Caco-2 (cell line): ENCODE results near the gene AP2B1. TPM values are rescaled to one million over a fixed set of nuclear protein-coding genes. Genes with fewer than 3 reads are reported as not detected.

ENCODE experiments used
- BruUV-seq: library from RNA; stranded (reverse); fragments of 400-500 nt; replicated peaks from 2 replicates; lab custom pipeline; 2021; lab: Mats Ljungman, UMichigan
- CTCF ChIA-PET: fragments of 300-600 bp; sonication (Branson Sonifier 250); formaldehyde crosslinking; loops from one replicate; lab custom pipeline; 2022; ENCODE audit warnings: antibody characterized with exemption; lab: Charles Lee
- POLR2A ChIA-PET: fragments of 300-600 bp; sonication (Branson Sonifier 250); formaldehyde crosslinking; loops from one replicate; lab custom pipeline; 2022; ENCODE audit warnings: antibody characterized with exemption; lab: Charles Lee
- DNase-seq, 2 experiments: peaks; one replicate each; pipeline versions ENCODE4 v3.0.0 to v3.0.0-alpha.2; 2020 to 2022
- H3K27me3 ChIP-seq: replicated peaks from 2 replicates; pipeline ENCODE4 v1.6.0; 2011; ENCODE audit warnings: low read length; ENCODE audit not compliant: control insufficient read depth, insufficient read depth
- H3K36me3 ChIP-seq: 2 replicates; pipeline ENCODE4 v1.5.1; 2011; ENCODE audit warnings: low read length; ENCODE audit not compliant: control insufficient read depth, insufficient read depth
- H3K4me1 ChIP-seq: fragments of 250-450 bp; sonication (Bioruptor Pico); 2 replicates; pipeline ENCODE4 v1.5.1; 2020; ENCODE audit warnings: mild to moderate bottlenecking
- H3K4me3 ChIP-seq: 2 replicates; pipeline ENCODE4 v1.5.1; 2011; ENCODE audit warnings: low read depth, mild to moderate bottlenecking, control low read depth, low read length
- H3K9me3 ChIP-seq: fragments of 250-450 bp; sonication (Bioruptor Pico); 2 replicates; pipeline ENCODE4 v1.5.1; 2020; ENCODE audit warnings: mild to moderate bottlenecking, moderate library complexity
- H3K27ac Mint-ChIP-seq: one replicate; pipeline ENCODE4 v1.8.0; 2022; ENCODE audit warnings: mixed read lengths; ENCODE audit not compliant: unreplicated experiment
- H3K27me3 Mint-ChIP-seq: one replicate; pipeline ENCODE4 v1.8.0; 2022; ENCODE audit warnings: mixed read lengths; ENCODE audit not compliant: insufficient read depth, unreplicated experiment
- H3K36me3 Mint-ChIP-seq: one replicate; pipeline ENCODE4 v1.8.0; 2022; ENCODE audit warnings: mild to moderate bottlenecking, mixed read lengths; ENCODE audit not compliant: insufficient read depth, unreplicated experiment
- H3K4me1 Mint-ChIP-seq: one replicate; pipeline ENCODE4 v1.8.0; 2022; ENCODE audit warnings: low read depth, mixed read lengths; ENCODE audit not compliant: unreplicated experiment
- H3K4me3 Mint-ChIP-seq: one replicate; pipeline ENCODE4 v1.8.0; 2022; ENCODE audit warnings: mild to moderate bottlenecking, moderate library complexity, mixed read lengths; ENCODE audit not compliant: unreplicated experiment
- H3K9me3 Mint-ChIP-seq: one replicate; pipeline ENCODE4 v1.8.0; 2022; ENCODE audit warnings: mixed read lengths; ENCODE audit not compliant: unreplicated experiment
- CTCF ChIP-seq, 2 experiments: fragments of 200-600 bp in 1 of 2; IDR thresholded peaks; 1 replicate in 1 of 2; 2 replicates in 1 of 2; pipeline versions ENCODE4 v1.5.1 to v1.8.0; 2011 to 2022; ENCODE audit warnings: antibody characterized with exemption in 1 of 2, control low read depth in 1 of 2, inconsistent platforms in 1 of 2, low read depth in 1 of 2, low read length in 1 of 2, mild to moderate bottlenecking in 1 of 2, moderate library complexity in 1 of 2; ENCODE audit not compliant: insufficient read depth in 1 of 2, severe bottlenecking in 1 of 2, unreplicated experiment in 1 of 2
- intact Hi-C: fragments of 100-400 bp; cut with micrococcal nuclease; formaldehyde crosslinking; loops from one replicate; pipeline ENCODE4 v1.10.0; 2022; ENCODE audit not compliant: unreplicated experiment
- total RNA-seq: library from RNA; stranded (reverse); gene quantifications from 2 replicates; pipeline ENCODE4 v1.2.3, GENCODE V29; 2022

Gene AP2B1
- total RNA-seq, 1 experiment from 2014 or later = 228 TPM

- BruUV-seq = no TSS peak
- peaks cover 3% of the 10 kb centered on the region for H3K36me3 ChIP-seq
- H3K4me1 Mint-ChIP-seq = no peaks in the 10 kb centered on the region
Observed at GRCh38 chr17:35668802-35669201, 81.7 kb downstream of the AP2B1 start.

GRCh38 chr17:35674552-35674951 lies 87.4 kb downstream of the AP2B1 start:
- no peaks in the 10 kb centered on the region for H3K9me3 ChIP-seq
- H3K36me3 ChIP-seq = peaks cover 3% of the 10 kb centered on the region
- Mint-ChIP-seq H3K27me3 (no peaks in the 10 kb centered on the region), H3K27ac (no peak overlapping the region), H3K4me1 (no peaks in the 10 kb centered on the region), H3K9me3 (no peaks in the 10 kb centered on the region), H3K36me3 (peaks cover 75% of the 10 kb centered on the region), H3K4me3 (no peak overlapping the region)
- ChIA-PET CTCF (no interaction called here), POLR2A (no interaction called here)
- no peaks in the 10 kb centered on the region for H3K4me1 ChIP-seq
- H3K4me3 ChIP-seq = no peak overlapping the region
- intact Hi-C loops = no loop called here
- no peak for TF ChIP-seq CTCF (IDR thresholded peaks at IDR 0.05; ENCODE audit: insufficient read depth in 1 of 2, low read depth in 1 of 2, low read length in 1 of 2, severe bottlenecking in 1 of 2, unreplicated experiment in 1 of 2)
- no TSS peak for BruUV-seq
- no peaks in the 10 kb centered on the region for H3K27me3 ChIP-seq
- no peak for DNase-seq

More at GRCh38 chr17:35668802-35669201, 81.7 kb downstream of the AP2B1 start:
- no peaks in the 10 kb centered on the region for H3K9me3 ChIP-seq
- CTCF ChIA-PET = no interaction called here
- H3K9me3 Mint-ChIP-seq = no peaks in the 10 kb centered on the region
- TF ChIP-seq CTCF (IDR thresholded peaks at IDR 0.05; ENCODE audit: insufficient read depth in 1 of 2, low read depth in 1 of 2, low read length in 1 of 2, severe bottlenecking in 1 of 2, unreplicated experiment in 1 of 2) = no peak
- DNase-seq = no peak
- H3K4me3 ChIP-seq = no peak overlapping the region
- peaks cover 69% of the 10 kb centered on the region for H3K36me3 Mint-ChIP-seq
- H3K27me3 ChIP-seq = no peaks in the 10 kb centered on the region
- H3K4me3 Mint-ChIP-seq = no peak overlapping the region
- POLR2A ChIA-PET = no interaction called here
- H3K4me1 ChIP-seq = peaks cover 16% of the 10 kb centered on the region
- H3K27ac Mint-ChIP-seq = no peak overlapping the region
- H3K27me3 Mint-ChIP-seq = no peaks in the 10 kb centered on the region
- intact Hi-C loops = no loop called here

GRCh38 chr17:35676441-35676840 lies 89.3 kb downstream of the AP2B1 start:
- no peaks in the 10 kb centered on the region for H3K4me1 Mint-ChIP-seq
- peaks cover 81% of the 10 kb centered on the region for H3K36me3 Mint-ChIP-seq
- Histone ChIP-seq H3K27me3 (no peaks in the 10 kb centered on the region), H3K9me3 (no peaks in the 10 kb centered on the region), H3K36me3 (no peaks in the 10 kb centered on the region; the same call in 1 of the 2 replicates), H3K4me3 (no peak overlapping the region), H3K4me1 (no peaks in the 10 kb centered on the region)
- H3K4me3 Mint-ChIP-seq = no peak overlapping the region
- no peaks in the 10 kb centered on the region for H3K9me3 Mint-ChIP-seq
- H3K27ac Mint-ChIP-seq = no peak overlapping the region
- intact Hi-C loops = no loop called here
- no peak for TF ChIP-seq CTCF (IDR thresholded peaks at IDR 0.05; ENCODE audit: insufficient read depth in 1 of 2, low read depth in 1 of 2, low read length in 1 of 2, severe bottlenecking in 1 of 2, unreplicated experiment in 1 of 2)
- no peaks in the 10 kb centered on the region for H3K27me3 Mint-ChIP-seq
- ChIA-PET CTCF (no interaction called here), POLR2A (no interaction called here)
- no TSS peak for BruUV-seq
- DNase-seq = no peak
